C4-2B (cell line): ENCODE data around the gene BATF.

ENCODE experiments used
- ZFX ChIP-seq: fragments of 450-650 bp; IDR thresholded peaks from 2 replicates; pipeline ENCODE4 v1.6.1; 2017
- TF ChIP-seq, protein P1 (sequence below): fragments of 450-650 bp; conservative IDR thresholded peaks from 2 replicates; pipeline ENCODE4 v1.5.1; 2017; ENCODE audit warnings: mild to moderate bottlenecking

GRCh38 chr14:75540479-75540851 lies 18.2 kb downstream of the BATF start:
- TF ChIP-seq, protein P1, sequence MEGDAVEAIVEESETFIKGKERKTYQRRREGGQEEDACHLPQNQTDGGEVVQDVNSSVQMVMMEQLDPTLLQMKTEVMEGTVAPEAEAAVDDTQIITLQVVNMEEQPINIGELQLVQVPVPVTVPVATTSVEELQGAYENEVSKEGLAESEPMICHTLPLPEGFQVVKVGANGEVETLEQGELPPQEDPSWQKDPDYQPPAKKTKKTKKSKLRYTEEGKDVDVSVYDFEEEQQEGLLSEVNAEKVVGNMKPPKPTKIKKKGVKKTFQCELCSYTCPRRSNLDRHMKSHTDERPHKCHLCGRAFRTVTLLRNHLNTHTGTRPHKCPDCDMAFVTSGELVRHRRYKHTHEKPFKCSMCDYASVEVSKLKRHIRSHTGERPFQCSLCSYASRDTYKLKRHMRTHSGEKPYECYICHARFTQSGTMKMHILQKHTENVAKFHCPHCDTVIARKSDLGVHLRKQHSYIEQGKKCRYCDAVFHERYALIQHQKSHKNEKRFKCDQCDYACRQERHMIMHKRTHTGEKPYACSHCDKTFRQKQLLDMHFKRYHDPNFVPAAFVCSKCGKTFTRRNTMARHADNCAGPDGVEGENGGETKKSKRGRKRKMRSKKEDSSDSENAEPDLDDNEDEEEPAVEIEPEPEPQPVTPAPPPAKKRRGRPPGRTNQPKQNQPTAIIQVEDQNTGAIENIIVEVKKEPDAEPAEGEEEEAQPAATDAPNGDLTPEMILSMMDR = no peak
- no peak for TF ChIP-seq ZFX
